DOHH2 (cell line): Measurements from ENCODE around the gene GPR171.

Source experiments
- EZH2phosphoT487 ChIP-seq: fragments of 200-600 bp; sonication (generic); IDR thresholded peaks from 2 replicates; pipeline ENCODE4 v1.6.1; 2017; ENCODE audit warnings: borderline replicate concordance, mild to moderate bottlenecking, antibody characterized with exemption, low read length, moderate library complexity, mixed read lengths
- TF ChIP-seq, protein P1 (sequence below): fragments of 200-600 bp; sonication (generic); IDR thresholded peaks from one replicate; pipeline ENCODE4 v1.5.1; 2014; ENCODE audit warnings: antibody characterized with exemption, mild to moderate bottlenecking, low read depth, low read length; ENCODE audit not compliant: poor library complexity, severe bottlenecking

DNA sequence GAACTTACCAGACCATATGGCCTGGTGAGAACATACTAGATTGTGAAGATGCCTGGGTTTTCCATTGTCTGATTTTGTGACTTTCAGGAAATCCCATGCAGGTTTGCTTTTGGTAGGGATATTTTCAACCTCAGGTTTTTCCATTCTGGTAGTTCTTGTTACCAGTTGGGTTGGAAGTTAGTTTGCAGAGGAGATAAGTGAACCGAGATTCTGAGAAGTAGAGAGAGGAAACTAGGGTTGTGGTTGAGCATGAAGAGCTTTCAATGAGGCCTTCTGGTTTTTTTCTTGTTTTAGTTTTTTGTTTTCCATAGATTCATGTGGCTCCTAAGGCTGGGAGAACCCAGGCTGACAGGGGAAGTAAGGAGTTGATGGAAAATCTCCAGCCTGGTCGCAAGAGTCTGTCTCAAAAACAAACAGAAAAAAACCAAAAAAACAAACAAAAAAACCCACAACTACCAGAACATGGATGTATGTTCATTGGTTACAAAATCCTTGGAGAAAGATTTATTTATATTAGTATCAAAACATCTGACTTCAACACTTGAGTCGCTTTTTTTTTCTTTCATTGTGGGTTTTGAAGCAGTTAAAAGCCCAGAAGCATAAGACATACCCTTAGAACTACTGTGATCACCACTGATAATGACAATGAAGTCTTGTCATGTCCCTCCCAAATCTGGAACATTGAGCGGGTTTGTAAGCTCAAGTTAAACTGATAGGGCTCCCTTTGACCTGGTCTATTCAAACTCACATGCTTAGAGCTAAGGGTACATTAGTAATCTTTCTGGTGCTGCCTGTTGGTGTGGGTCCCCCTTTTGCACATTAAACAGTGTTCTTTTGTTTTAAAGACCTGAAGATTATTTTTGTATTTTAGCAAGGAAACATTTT is 3.2 kb downstream of the GPR171 start:
- TF ChIP-seq, protein P1, sequence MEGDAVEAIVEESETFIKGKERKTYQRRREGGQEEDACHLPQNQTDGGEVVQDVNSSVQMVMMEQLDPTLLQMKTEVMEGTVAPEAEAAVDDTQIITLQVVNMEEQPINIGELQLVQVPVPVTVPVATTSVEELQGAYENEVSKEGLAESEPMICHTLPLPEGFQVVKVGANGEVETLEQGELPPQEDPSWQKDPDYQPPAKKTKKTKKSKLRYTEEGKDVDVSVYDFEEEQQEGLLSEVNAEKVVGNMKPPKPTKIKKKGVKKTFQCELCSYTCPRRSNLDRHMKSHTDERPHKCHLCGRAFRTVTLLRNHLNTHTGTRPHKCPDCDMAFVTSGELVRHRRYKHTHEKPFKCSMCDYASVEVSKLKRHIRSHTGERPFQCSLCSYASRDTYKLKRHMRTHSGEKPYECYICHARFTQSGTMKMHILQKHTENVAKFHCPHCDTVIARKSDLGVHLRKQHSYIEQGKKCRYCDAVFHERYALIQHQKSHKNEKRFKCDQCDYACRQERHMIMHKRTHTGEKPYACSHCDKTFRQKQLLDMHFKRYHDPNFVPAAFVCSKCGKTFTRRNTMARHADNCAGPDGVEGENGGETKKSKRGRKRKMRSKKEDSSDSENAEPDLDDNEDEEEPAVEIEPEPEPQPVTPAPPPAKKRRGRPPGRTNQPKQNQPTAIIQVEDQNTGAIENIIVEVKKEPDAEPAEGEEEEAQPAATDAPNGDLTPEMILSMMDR: no peak
- no peak for TF ChIP-seq EZH2phosphoT487
